ENCODE measurements around the gene ONECUT1. TPM values are rescaled to one million over a fixed set of nuclear protein-coding genes. Genes with fewer than 3 reads are reported as not detected.

Gene ONECUT1
- polyA plus RNA-seq, 1 donor from 2014 or later = not detected

GRCh38 chr15:52790941-52791751 lies 1.0 kb upstream of the ONECUT1 start:
- H3K27ac Mint-ChIP-seq = peak overlapping the region; percentile 30 to 59 (median 39)
- peaks cover 64% of the 10 kb centered on the region for H3K27me3 Mint-ChIP-seq
- H3K4me1 Mint-ChIP-seq = peaks cover 0 to 6% (median 5%) of the 10 kb centered on the region in 3 donors
- no peaks in the 10 kb centered on the region for H3K36me3 Mint-ChIP-seq
- H3K4me3 Mint-ChIP-seq = peak overlapping the region; percentile 27 to 91 (median 81)
- no peaks in the 10 kb centered on the region for H3K9me3 Mint-ChIP-seq

- Mint-ChIP-seq H3K4me3 (peak overlapping the region; percentile 27 to 91 (median 82)), H3K27me3 (peaks cover 66% of the 10 kb centered on the region), H3K27ac (peak overlapping the region; percentile 30 to 87 (median 46)), H3K9me3 (peaks cover 0 to 2% (median 0%) of the 10 kb centered on the region in 3 donors), H3K36me3 (no peaks in the 10 kb centered on the region), H3K4me1 (peaks cover 0 to 6% (median 4%) of the 10 kb centered on the region in 3 donors)
These were observed 451 bp downstream of the ONECUT1 start for GRCh38 chr15:52789601-52790168.

- peaks cover 0 to 6% (median 4%) of the 10 kb centered on the region in 3 donors for H3K4me1 Mint-ChIP-seq
- H3K9me3 Mint-ChIP-seq = peaks cover 0 to 2% (median 0%) of the 10 kb centered on the region in 3 donors
- H3K4me3 Mint-ChIP-seq = peak overlapping the region; percentile 27 to 91 (median 70)
- H3K27ac Mint-ChIP-seq = peak overlapping the region; percentile 30 to 86 (median 85)
- no peaks in the 10 kb centered on the region for H3K36me3 Mint-ChIP-seq
- H3K27me3 Mint-ChIP-seq = peaks cover 64% of the 10 kb centered on the region
These were observed 1.0 kb downstream of the ONECUT1 start for GRCh38 chr15:52789008-52789600.

GRCh38 chr15:52788099-52788986 lies 1.8 kb downstream of the ONECUT1 start:
- peaks cover 0 to 4% (median 0%) of the 10 kb centered on the region in 3 donors for H3K9me3 Mint-ChIP-seq
- H3K27me3 Mint-ChIP-seq = peaks cover 68% of the 10 kb centered on the region
- H3K4me3 Mint-ChIP-seq = peak overlapping the region; percentile 27 to 74 (median 48)
- peaks cover 0 to 6% (median 5%) of the 10 kb centered on the region in 3 donors for H3K4me1 Mint-ChIP-seq
- H3K36me3 Mint-ChIP-seq = no peaks in the 10 kb centered on the region
- peak overlapping the region; percentile 30 to 86 (median 85) for H3K27ac Mint-ChIP-seq

GRCh38 chr15:52787549-52788098 lies 2.5 kb downstream of the ONECUT1 start:
- H3K4me3 Mint-ChIP-seq = peak overlapping the region in 2 of 4 donors; percentile 27 to 68
- no peaks in the 10 kb centered on the region for H3K36me3 Mint-ChIP-seq
- peak overlapping the region; percentile 30 to 86 (median 85) for H3K27ac Mint-ChIP-seq
- peaks cover 0 to 5% (median 0%) of the 10 kb centered on the region in 3 donors for H3K9me3 Mint-ChIP-seq
- H3K27me3 Mint-ChIP-seq = peaks cover 70% of the 10 kb centered on the region
- H3K4me1 Mint-ChIP-seq = peaks cover 0 to 8% (median 6%) of the 10 kb centered on the region in 3 donors

- Mint-ChIP-seq H3K9me3 (peaks cover 0 to 5% (median 0%) of the 10 kb centered on the region in 3 donors), H3K27me3 (peaks cover 68% of the 10 kb centered on the region), H3K36me3 (no peaks in the 10 kb centered on the region), H3K4me1 (peaks cover 0 to 8% (median 5%) of the 10 kb centered on the region in 3 donors), H3K27ac (peak overlapping the region; percentile 30 to 84 (median 59)), H3K4me3 (peak overlapping the region in 2 of 4 donors; percentile 27 to 83)
These were observed 3.0 kb downstream of the ONECUT1 start for GRCh38 chr15:52787123-52787503.

GRCh38 chr15:52786436-52787122 lies 3.6 kb downstream of the ONECUT1 start:
- Mint-ChIP-seq H3K4me3 (peak overlapping the region in 2 of 4 donors; percentile 59 to 83), H3K4me1 (peaks cover 0 to 8% (median 3%) of the 10 kb centered on the region in 3 donors), H3K36me3 (no peaks in the 10 kb centered on the region), H3K27me3 (peaks cover 67% of the 10 kb centered on the region), H3K27ac (peak overlapping the region in 2 of 3 donors; percentile 30 to 84), H3K9me3 (peaks cover 0 to 5% (median 0%) of the 10 kb centered on the region in 3 donors)

- peaks cover 67% of the 10 kb centered on the region for H3K27me3 Mint-ChIP-seq
- H3K36me3 Mint-ChIP-seq = no peaks in the 10 kb centered on the region
- peak overlapping the region; percentile 30 to 88 (median 84) for H3K27ac Mint-ChIP-seq
- peaks cover under 1 to 10% (median 5%) of the 10 kb centered on the region in 3 donors for H3K4me1 Mint-ChIP-seq
- peak overlapping the region in 3 of 4 donors; percentile 29 to 59 (median 32) for H3K4me3 Mint-ChIP-seq
- peaks cover 0 to 5% (median 0%) of the 10 kb centered on the region in 3 donors for H3K9me3 Mint-ChIP-seq
These were observed 4.3 kb downstream of the ONECUT1 start for GRCh38 chr15:52785672-52786406.

- H3K36me3 Mint-ChIP-seq = no peaks in the 10 kb centered on the region
- peaks cover 71% of the 10 kb centered on the region for H3K27me3 Mint-ChIP-seq
- H3K9me3 Mint-ChIP-seq = peaks cover 0 to 5% (median 0%) of the 10 kb centered on the region in 3 donors
- H3K4me3 Mint-ChIP-seq = peak overlapping the region in 3 of 4 donors; percentile 29 to 63 (median 63)
- H3K27ac Mint-ChIP-seq = peak overlapping the region; percentile 30 to 88 (median 69)
- peaks cover 9 to 16% (median 11%) of the 10 kb centered on the region in 3 donors for H3K4me1 Mint-ChIP-seq
These were observed 5.1 kb downstream of the ONECUT1 start for GRCh38 chr15:52784799-52785671.

GRCh38 chr15:52783929-52784798 lies 6.0 kb downstream of the ONECUT1 start:
- H3K4me3 Mint-ChIP-seq = peak overlapping the region; percentile 8 to 78 (median 50)
- peak overlapping the region; percentile 65 to 92 (median 85) for H3K27ac Mint-ChIP-seq
- peaks cover 12 to 16% (median 14%) of the 10 kb centered on the region in 3 donors for H3K4me1 Mint-ChIP-seq
- no peaks in the 10 kb centered on the region for H3K36me3 Mint-ChIP-seq
- H3K27me3 Mint-ChIP-seq = peaks cover 71% of the 10 kb centered on the region
- peaks cover 0 to 5% (median 0%) of the 10 kb centered on the region in 3 donors for H3K9me3 Mint-ChIP-seq

GRCh38 chr15:52783191-52783829 lies 6.8 kb downstream of the ONECUT1 start:
- Mint-ChIP-seq H3K9me3 (peaks cover 0 to 5% (median 0%) of the 10 kb centered on the region in 3 donors), H3K27ac (peak overlapping the region; percentile 31 to 92 (median 65)), H3K36me3 (no peaks in the 10 kb centered on the region), H3K4me1 (peaks cover 12 to 16% (median 14%) of the 10 kb centered on the region in 3 donors), H3K27me3 (peaks cover 63% of the 10 kb centered on the region), H3K4me3 (peak overlapping the region in 3 of 4 donors; percentile 50 to 78 (median 51))

All from IgD-negative memory B cell (primary cell).